K562 (cell line): ENCODE results near the gene MPIG6B. TPM values are rescaled to one million over a fixed set of nuclear protein-coding genes. Genes with fewer than 3 reads are reported as not detected.

Experiments
- ATF1 ChIP-seq, 2 experiments: fragments of 450-650 bp in 1 of 2; IDR thresholded peaks; 2 replicates each; pipeline ENCODE4 v1.6.1; 2016; ENCODE audit warnings: missing compliant biosample characterization in 1 of 2, missing genetic modification characterization in 1 of 2
- BRD4 ChIP-seq: fragments of 200-600 bp; sonication (generic); IDR thresholded peaks from 2 replicates; pipeline ENCODE4 v1.6.1; 2017; ENCODE audit warnings: inconsistent platforms
- CBFA2T3 ChIP-seq: fragments of 450-650 bp; IDR thresholded peaks from 2 replicates; pipeline ENCODE4 v1.6.1; 2017
- CBX2 ChIP-seq: fragments of 200-600 bp; sonication (generic); IDR thresholded peaks from one replicate; pipeline ENCODE4 v1.6.1; 2012; ENCODE audit warnings: mild to moderate bottlenecking, low read length, inconsistent platforms; ENCODE audit not compliant: insufficient read depth, poor library complexity, severe bottlenecking
- CBX5 ChIP-seq: IDR thresholded peaks from 2 replicates; pipeline ENCODE4 v1.6.1; 2014; ENCODE audit warnings: low read depth, borderline replicate concordance
- DIDO1 ChIP-seq: fragments of 450-650 bp; IDR thresholded peaks from 2 replicates; pipeline ENCODE4 v1.6.1; 2016; ENCODE audit warnings: low read depth, missing biosample characterization, missing genetic modification characterization
- ESRRB ChIP-seq: fragments of 250-450 bp; sonication (Bioruptor Pico); IDR thresholded peaks from 2 replicates; pipeline ENCODE4 v1.5.0; 2020; ENCODE audit warnings: mild to moderate bottlenecking, moderate library complexity, borderline replicate concordance
- FOXK1 ChIP-seq: sonication (generic); formaldehyde crosslinking; IDR thresholded peaks from 2 replicates; pipeline ENCODE4 v1.8.0; 2022; ENCODE audit warnings: missing genetic modification reagents, mild to moderate bottlenecking, borderline replicate concordance
- HMG20A ChIP-seq: fragments of 450-650 bp; formaldehyde crosslinking; conservative IDR thresholded peaks from 2 replicates; pipeline ENCODE4 v1.4.0; 2020; ENCODE audit warnings: mild to moderate bottlenecking, mixed read lengths
- KLF13 ChIP-seq: fragments of 450-650 bp; IDR thresholded peaks from 2 replicates; pipeline ENCODE4 v1.6.1; 2016; ENCODE audit warnings: missing genetic modification characterization, low read depth, mild to moderate bottlenecking, missing compliant biosample characterization, moderate library complexity, borderline replicate concordance
- MCM5 ChIP-seq: fragments of 450-650 bp; IDR thresholded peaks from 2 replicates; pipeline ENCODE4 v1.6.1; 2016; ENCODE audit warnings: low read depth
- MYC ChIP-seq, 2 experiments: fragments of 250-450 bp in 1 of 2; sonication (Bioruptor Pico) in 1 of 2; IDR thresholded peaks; 2 replicates each; pipeline versions ENCODE4 v1.5.1 to v1.6.1; 2012 to 2021; ENCODE audit warnings: low read depth in 2 of 2, borderline replicate concordance in 1 of 2, improper control_type of control experiment in 1 of 2, low read length in 1 of 2, mild to moderate bottlenecking in 1 of 2, moderate library complexity in 1 of 2
- NFIC ChIP-seq: fragments of 450-650 bp; IDR thresholded peaks from 2 replicates; pipeline ENCODE4 v1.6.1; 2017; ENCODE audit warnings: mild to moderate bottlenecking, inconsistent platforms
- POLR2H ChIP-seq: IDR thresholded peaks from 2 replicates; pipeline ENCODE4 v1.6.1; 2016; ENCODE audit warnings: missing genetic modification characterization, low read depth, mild to moderate bottlenecking, control low read depth, missing compliant biosample characterization, moderate library complexity
- PTTG1 ChIP-seq: fragments of 450-650 bp; IDR thresholded peaks from 2 replicates; pipeline ENCODE4 v1.6.1; 2016; ENCODE audit warnings: low read depth, mild to moderate bottlenecking, missing genetic modification characterization, missing compliant biosample characterization
- RCOR1 ChIP-seq, 2 experiments: IDR thresholded peaks; 2 replicates each; pipeline ENCODE4 v1.6.1; 2012; ENCODE audit warnings: low read depth in 2 of 2, low read length in 2 of 2, borderline replicate concordance in 1 of 2, improper control_type of control experiment in 1 of 2
- SIN3A ChIP-seq, 2 experiments: fragments of 150-350 bp in 1 of 2; IDR thresholded peaks; 2 replicates each; pipeline ENCODE4 v1.6.1; 2011 to 2016; ENCODE audit warnings: borderline replicate concordance in 2 of 2, low read depth in 2 of 2, low read length in 2 of 2, mild to moderate bottlenecking in 2 of 2, moderate library complexity in 2 of 2; ENCODE audit not compliant: control insufficient read depth in 1 of 2
- TSC22D4 ChIP-seq: fragments of 450-650 bp; IDR thresholded peaks from 2 replicates; pipeline ENCODE4 v1.6.1; 2016; ENCODE audit warnings: missing genetic modification characterization, missing biosample characterization, control low read depth
- ZBTB34 ChIP-seq: fragments of 250-450 bp; sonication (Bioruptor Pico); IDR thresholded peaks from 2 replicates; pipeline ENCODE4 v1.8.0; 2021; ENCODE audit warnings: mild to moderate bottlenecking, moderate library complexity
- polyA plus RNA-seq, 8 experiments: library from polyadenylated mRNA; depleted of rRNA in 4 of 8; stranded (reverse) in 5 of 8; unstranded in 3 of 8; fragments of >200 nt; fragmentation: Nextera tagmentation in 2 of 8; fragmentation: Illumina TruSeq in 1 of 8; extraction: Ambion mirVana in 2 of 8; extraction: Trizol in 1 of 8; gene quantifications; 2 replicates each; pipeline versions ENCODE4 v1.2.1 to v1.2.3, GENCODE V29; 2011 to 2014; ENCODE audit warnings: inconsistent platforms in 1 of 8, missing spikeins in 1 of 8
- total RNA-seq, 7 experiments: library from RNA; depleted of rRNA in 6 of 7; stranded (reverse); fragments of >200 nt in 6 of 7; fragmentation: Illumina TruSeq in 2 of 7; extraction: Trizol in 2 of 7; gene quantifications; 2 replicates each; pipeline versions ENCODE4 v1.2.1 to v1.2.3, GENCODE V29; 2011 to 2021; ENCODE audit warnings: low replicate concordance in 1 of 7
- TF ChIP-seq, protein P1 (sequence below): fragments of 450-650 bp; formaldehyde crosslinking; IDR thresholded peaks from 2 replicates; pipeline ENCODE4 v1.4.0; 2020; ENCODE audit warnings: mild to moderate bottlenecking, mixed read lengths
- TF ChIP-seq, protein P2 (sequence below): fragments of 150-350 bp; IDR thresholded peaks from 2 replicates; pipeline ENCODE4 v1.6.1; 2014; ENCODE audit warnings: low read depth, mild to moderate bottlenecking, low read length, borderline replicate concordance

The MPIG6B gene
- total and polyA plus RNA-seq, 9 of the 15 experiments (the other 6 are each of a cell fraction or from before 2014, with no cell fraction given): 0.11 to 1.2 (median 0.28) TPM; not detected in 1

GRCh38 chr6:31737315-31737990 is 14.3 kb downstream of the MPIG6B start (continued):
- no peak for TF ChIP-seq CBX5
- TF ChIP-seq, protein P1, sequence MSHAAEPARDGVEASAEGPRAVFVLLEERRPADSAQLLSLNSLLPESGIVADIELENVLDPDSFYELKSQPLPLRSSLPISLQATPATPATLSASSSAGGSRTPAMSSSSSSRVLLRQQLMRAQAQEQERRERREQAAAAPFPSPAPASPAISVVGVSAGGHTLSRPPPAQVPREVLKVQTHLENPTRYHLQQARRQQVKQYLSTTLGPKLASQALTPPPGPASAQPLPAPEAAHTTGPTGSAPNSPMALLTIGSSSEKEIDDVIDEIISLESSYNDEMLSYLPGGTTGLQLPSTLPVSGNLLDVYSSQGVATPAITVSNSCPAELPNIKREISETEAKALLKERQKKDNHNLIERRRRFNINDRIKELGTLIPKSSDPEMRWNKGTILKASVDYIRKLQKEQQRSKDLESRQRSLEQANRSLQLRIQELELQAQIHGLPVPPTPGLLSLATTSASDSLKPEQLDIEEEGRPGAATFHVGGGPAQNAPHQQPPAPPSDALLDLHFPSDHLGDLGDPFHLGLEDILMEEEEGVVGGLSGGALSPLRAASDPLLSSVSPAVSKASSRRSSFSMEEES (CRISPR knock-in tag): no peak
- no peak for TF ChIP-seq SIN3A (IDR thresholded peaks at IDR 0.05; ENCODE audit: borderline replicate concordance in 2 of 2, control insufficient read depth in 1 of 2, low read depth in 2 of 2, low read length in 2 of 2)
- TF ChIP-seq FOXK1 (CRISPR knock-in tag): 0 out of 2 replicates have a peak, but pooled peaks have one; percentile 7
- TF ChIP-seq RCOR1 (IDR thresholded peaks at IDR 0.05; ENCODE audit: borderline replicate concordance in 1 of 2, low read depth in 2 of 2, low read length in 2 of 2): no peak
- no peak for TF ChIP-seq NFIC
- peak; percentile 83; the same call in 1 of the 2 replicates for TF ChIP-seq BRD4
- TF ChIP-seq PTTG1 (tag): no peak
- no peak for TF ChIP-seq ATF1 (CRISPR knock-in tag; IDR thresholded peaks at IDR 0.05)
- TF ChIP-seq ATF1 (tag; IDR thresholded peaks at IDR 0.05): no peak
- no peak for TF ChIP-seq DIDO1 (tag)
- TF ChIP-seq TSC22D4 (tag): 0 out of 2 replicates have a peak, but pooled peaks have one; percentile 64
- TF ChIP-seq CBFA2T3: no peak
- TF ChIP-seq ESRRB (CRISPR knock-in tag): no peak
- no peak for TF ChIP-seq MCM5
- TF ChIP-seq POLR2H (tag): no peak
- no peak for TF ChIP-seq ZBTB34
- TF ChIP-seq, protein P2, sequence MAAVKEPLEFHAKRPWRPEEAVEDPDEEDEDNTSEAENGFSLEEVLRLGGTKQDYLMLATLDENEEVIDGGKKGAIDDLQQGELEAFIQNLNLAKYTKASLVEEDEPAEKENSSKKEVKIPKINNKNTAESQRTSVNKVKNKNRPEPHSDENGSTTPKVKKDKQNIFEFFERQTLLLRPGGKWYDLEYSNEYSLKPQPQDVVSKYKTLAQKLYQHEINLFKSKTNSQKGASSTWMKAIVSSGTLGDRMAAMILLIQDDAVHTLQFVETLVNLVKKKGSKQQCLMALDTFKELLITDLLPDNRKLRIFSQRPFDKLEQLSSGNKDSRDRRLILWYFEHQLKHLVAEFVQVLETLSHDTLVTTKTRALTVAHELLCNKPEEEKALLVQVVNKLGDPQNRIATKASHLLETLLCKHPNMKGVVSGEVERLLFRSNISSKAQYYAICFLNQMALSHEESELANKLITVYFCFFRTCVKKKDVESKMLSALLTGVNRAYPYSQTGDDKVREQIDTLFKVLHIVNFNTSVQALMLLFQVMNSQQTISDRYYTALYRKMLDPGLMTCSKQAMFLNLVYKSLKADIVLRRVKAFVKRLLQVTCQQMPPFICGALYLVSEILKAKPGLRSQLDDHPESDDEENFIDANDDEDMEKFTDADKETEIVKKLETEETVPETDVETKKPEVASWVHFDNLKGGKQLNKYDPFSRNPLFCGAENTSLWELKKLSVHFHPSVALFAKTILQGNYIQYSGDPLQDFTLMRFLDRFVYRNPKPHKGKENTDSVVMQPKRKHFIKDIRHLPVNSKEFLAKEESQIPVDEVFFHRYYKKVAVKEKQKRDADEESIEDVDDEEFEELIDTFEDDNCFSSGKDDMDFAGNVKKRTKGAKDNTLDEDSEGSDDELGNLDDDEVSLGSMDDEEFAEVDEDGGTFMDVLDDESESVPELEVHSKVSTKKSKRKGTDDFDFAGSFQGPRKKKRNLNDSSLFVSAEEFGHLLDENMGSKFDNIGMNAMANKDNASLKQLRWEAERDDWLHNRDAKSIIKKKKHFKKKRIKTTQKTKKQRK: no peak
- TF ChIP-seq CBX2: no peak
- TF ChIP-seq HMG20A (CRISPR knock-in tag): no peak
- no peak for TF ChIP-seq MYC (IDR thresholded peaks at IDR 0.05; ENCODE audit: low read depth, low read length)
- no peak for TF ChIP-seq MYC (CRISPR knock-in tag; IDR thresholded peaks at IDR 0.05; ENCODE audit: borderline replicate concordance, low read depth)
- TF ChIP-seq KLF13 (tag): 0 out of 2 replicates have a peak, but pooled peaks have one; percentile 14
